Measurements from ENCODE around the gene TGFBR3. TPM values are rescaled to one million over a fixed set of nuclear protein-coding genes. Genes with fewer than 3 reads are reported as not detected.
A peak's percentile ranks its signal among the peaks of the same experiment; 100 is the strongest.

TGFBR3 gene
- total RNA-seq, 1 donor from 2014 or later = 37.9 TPM

- no peak for DNase-seq
- intact Hi-C loops (cut with DNase I) = loop anchor here (10.0 kb wide), 1 partner anchor 51 kb away; the partner anchor contains the start of gene TGFBR3
- no peak for ATAC-seq (ENCODE audit: poor library complexity)
These were observed 52.0 kb downstream of the TGFBR3 start for GRCh38 chr1:91833946-91834345.

DNA sequence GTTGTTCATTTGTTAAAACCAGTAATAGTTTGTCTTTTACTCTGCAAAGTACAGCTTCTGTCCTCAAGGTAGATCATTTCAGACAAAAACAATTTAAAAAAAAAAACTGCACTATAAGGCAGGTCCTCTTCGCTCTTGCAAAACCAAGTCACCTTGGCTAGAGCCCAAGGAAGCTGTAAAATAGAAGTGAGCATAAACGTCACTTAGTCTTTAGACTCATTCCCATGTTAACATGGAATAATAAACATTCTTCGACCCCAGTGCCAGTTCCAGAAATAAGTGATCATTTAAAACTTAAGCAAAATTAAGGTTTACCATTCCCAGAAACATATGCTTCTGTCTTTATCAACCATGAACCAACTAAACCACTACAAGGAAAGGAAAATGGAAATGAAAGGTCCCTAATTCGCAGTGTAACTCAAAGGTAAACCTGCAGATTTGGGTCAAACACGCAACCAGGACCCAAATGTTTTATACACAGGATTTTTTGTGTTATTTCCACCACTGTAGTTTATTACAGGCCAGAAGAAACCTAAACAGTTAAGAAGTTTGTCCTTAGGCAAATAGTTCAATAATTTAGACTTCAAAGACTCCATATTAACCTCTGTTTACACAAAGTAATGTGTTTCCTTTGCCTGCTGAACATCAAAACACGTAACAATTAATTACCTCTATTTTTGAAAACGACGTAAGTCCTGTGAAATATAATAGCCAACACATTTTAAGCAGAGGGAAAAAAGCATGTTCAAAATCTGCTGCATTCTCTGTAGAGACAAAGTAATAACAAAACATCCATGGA lies 54.6 kb downstream of the TGFBR3 start:
- intact Hi-C loops (cut with DNase I) = loop anchor here (10.0 kb wide), 1 partner anchor 53 kb away; the partner anchor contains the start of gene TGFBR3

DNA sequence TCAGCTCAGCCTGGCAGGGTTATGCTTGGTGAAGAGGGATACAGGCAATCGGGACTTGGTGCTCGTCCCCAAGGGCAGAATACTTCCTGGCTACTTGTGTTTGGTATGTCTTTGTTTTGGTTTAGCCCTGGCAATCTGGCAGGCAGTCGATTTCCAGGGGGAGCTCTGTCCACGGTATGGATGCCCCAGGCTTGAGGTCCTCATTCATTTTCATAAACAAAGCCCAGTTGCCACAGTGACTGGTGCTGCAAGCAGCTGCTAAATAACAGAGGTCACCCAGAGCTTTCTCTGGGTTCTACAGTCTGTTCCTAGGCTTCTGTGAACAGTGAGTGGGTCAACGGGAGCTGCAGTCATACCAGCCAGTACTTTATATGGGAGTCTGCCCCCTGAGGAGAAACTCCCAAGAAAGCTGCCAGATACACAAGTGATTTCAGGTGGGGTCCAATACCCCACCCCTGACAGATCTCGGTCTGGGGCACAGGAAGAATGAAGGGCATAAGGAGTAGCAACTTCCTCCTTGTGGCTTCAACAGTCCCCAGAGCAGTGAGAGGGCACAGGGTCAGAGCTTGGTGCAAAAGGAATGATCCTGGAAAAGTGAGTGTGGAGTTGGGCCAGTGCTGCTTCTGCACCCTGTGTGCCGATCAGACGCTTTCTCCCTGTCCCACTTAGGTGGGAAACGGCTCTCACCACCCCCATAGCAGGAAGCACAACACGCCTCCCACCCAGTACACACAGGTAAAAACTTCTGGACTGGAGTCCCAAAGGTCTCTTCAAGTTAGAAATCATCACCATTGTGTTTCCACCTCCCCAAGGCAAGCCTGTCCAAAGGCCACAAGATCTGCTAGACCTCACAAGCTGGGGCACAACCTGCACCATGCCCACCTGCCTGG lies 55.5 kb downstream of the TGFBR3 start:
- intact Hi-C loops (cut with DNase I) = loop anchor here (10.0 kb wide), 1 partner anchor 54 kb away; the partner anchor contains the start of gene TGFBR3
- ATAC-seq (ENCODE audit: poor library complexity) = peak; percentile 76
- DNase-seq = peak; percentile 86

More for the DNA sequence above, 54.6 kb downstream of the TGFBR3 start:
- DNase-seq (no peak), ATAC-seq (ENCODE audit: poor library complexity) (no peak)

GRCh38 chr1:91829293-91830153 lies 56.4 kb downstream of the TGFBR3 start:
- ATAC-seq (ENCODE audit: poor library complexity) = no peak
- no peak for DNase-seq
- intact Hi-C loops (cut with DNase I) = loop anchor here (10.0 kb wide), 1 partner anchor 55 kb away; the partner anchor contains the start of gene TGFBR3

GRCh38 chr1:91828583-91829281 lies 57.2 kb downstream of the TGFBR3 start:
- intact Hi-C loops (cut with DNase I) = no loop called here

GRCh38 chr1:91827459-91828321 lies 58.3 kb downstream of the TGFBR3 start:
- ATAC-seq (ENCODE audit: poor library complexity) = peak; percentile 5
- no peak for DNase-seq
- intact Hi-C loops (cut with DNase I) = no loop called here

More at GRCh38 chr1:91828583-91829281, 57.2 kb downstream of the TGFBR3 start:
- ATAC-seq (ENCODE audit: poor library complexity) (no peak), DNase-seq (no peak)

- intact Hi-C loops (cut with DNase I) = no loop called here
- DNase-seq (peak; percentile 74), ATAC-seq (ENCODE audit: poor library complexity) (peak; percentile 84)
These were observed 58.9 kb downstream of the TGFBR3 start for GRCh38 chr1:91827087-91827458.

- DNase-seq (no peak), ATAC-seq (ENCODE audit: poor library complexity) (no peak)
- intact Hi-C loops (cut with DNase I) = no loop called here
These were observed 59.3 kb downstream of the TGFBR3 start for GRCh38 chr1:91826649-91827048.

GRCh38 chr1:91826248-91826647 lies 59.7 kb downstream of the TGFBR3 start:
- ATAC-seq (ENCODE audit: poor library complexity) (peak; percentile 63), DNase-seq (no peak)

GRCh38 chr1:91821126-91821868 lies 64.7 kb downstream of the TGFBR3 start:
- DNase-seq = no peak
- intact Hi-C loops (cut with DNase I) = no loop called here
- ATAC-seq (ENCODE audit: poor library complexity) = no peak

More at GRCh38 chr1:91826248-91826647, 59.7 kb downstream of the TGFBR3 start:
- intact Hi-C loops (cut with DNase I) = no loop called here

DNA sequence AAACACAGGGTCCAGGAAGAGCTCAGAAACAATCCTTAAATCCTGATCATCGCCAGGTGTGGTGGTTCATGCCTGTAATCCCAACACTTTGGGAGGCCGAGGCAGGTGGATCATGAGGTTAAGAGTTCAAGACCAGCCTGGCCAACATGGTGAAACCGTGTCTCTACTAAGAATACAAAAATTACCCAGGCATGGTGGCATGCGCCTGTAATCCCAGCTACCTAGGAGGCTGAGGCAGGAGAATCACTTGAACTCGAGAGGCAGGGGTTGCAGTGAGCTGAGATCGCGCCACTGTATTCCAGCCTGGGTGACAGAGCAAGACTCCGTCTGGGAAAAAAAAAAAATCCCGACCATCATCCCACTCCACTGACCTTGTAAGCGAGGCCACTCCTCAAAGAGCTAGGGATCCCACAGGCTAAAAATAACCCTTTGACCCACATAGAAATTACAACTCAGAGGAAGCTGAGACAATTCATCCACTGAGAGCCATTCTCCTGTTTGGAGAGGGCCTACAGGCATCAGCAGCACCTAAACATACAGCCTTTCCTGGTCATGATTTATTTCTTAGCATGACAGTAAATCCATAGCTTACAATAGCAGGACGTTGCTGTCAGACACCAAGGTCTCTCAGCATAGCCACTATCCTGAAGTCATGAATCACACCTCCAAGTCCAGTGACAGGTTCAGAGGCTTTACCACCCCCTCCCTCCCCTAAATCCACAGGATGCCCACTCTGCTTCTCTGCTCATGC lies 66.7 kb downstream of the TGFBR3 start:
- intact Hi-C loops (cut with DNase I) = no loop called here
- DNase-seq (no peak), ATAC-seq (ENCODE audit: poor library complexity) (peak; percentile 44)

DNA sequence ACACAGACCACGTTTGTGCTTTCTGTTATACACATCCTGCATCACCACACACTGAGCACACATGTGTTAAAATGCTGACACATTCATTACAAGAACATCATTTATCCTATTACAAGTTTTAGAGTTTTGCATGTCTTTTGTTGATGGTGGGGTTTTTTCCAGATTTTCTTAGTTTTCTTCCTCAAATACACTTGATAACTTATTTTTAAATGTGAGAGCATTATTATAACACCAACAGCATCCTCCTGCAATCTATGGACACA lies 67.3 kb downstream of the TGFBR3 start:
- DNase-seq = no peak
- intact Hi-C loops (cut with DNase I) = no loop called here
- no peak for ATAC-seq (ENCODE audit: poor library complexity)

GRCh38 chr1:91817211-91817905 lies 68.6 kb downstream of the TGFBR3 start:
- ATAC-seq (ENCODE audit: poor library complexity) (peak; percentile 24), DNase-seq (no peak)
- intact Hi-C loops (cut with DNase I) = no loop called here

DNA sequence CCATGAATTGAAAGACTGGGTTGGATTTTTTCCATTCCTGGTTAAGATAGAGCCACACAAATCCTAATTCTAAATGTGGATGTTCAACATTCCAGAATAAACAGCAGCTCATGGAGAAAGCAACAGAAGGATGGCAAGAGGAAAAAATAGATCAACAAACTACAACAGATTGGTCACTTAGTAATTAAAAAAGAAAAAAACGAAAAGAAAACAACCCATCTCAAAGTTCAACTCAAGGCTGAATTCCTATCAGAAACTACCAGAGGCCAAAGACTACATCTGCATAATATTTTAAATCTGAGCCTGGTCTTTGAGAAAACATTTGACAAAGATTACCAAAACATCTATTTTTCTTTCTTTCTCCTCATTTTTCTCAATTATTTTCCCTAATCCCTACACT lies 69.9 kb downstream of the TGFBR3 start:
- ATAC-seq (ENCODE audit: poor library complexity) (no peak), DNase-seq (no peak)
- intact Hi-C loops (cut with DNase I) = no loop called here

DNA sequence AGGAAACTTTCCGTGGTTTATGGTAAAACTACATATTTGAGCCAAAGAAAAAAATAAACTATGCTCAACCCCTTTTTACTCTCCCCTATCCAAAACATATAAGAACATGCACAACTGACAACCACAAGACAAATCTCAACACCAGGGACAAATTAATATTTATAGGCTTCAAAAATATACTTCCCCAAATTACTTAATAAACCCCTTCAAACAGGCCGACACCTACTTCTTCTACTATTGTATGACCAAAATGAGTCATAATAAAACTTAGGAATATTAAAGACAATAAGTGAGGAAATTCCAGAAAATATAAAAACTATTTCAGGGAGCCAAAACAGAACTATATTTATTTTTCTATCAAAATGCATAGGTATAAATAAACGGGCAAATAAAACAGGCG lies 71.5 kb downstream of the TGFBR3 start:
- DNase-seq = no peak
- intact Hi-C loops (cut with DNase I) = no loop called here

More for the DNA sequence above, 71.5 kb downstream of the TGFBR3 start:
- ATAC-seq (ENCODE audit: poor library complexity) = no peak

Data from Right ventricle myocardium superior (tissue), 1 donor.